Ishikawa (cell line): ENCODE data around the gene TNFRSF1A.

Experiments
- CEBPB ChIP-seq: IDR thresholded peaks from 2 replicates; pipeline ENCODE4 v1.6.1; 2012
- CREB1 ChIP-seq: IDR thresholded peaks from 2 replicates; pipeline ENCODE4 v1.6.1; 2012; ENCODE audit warnings: low read depth
- EGR1 ChIP-seq: IDR thresholded peaks from 2 replicates; pipeline ENCODE4 v1.6.1; 2012
- EP300 ChIP-seq: IDR thresholded peaks from 2 replicates; pipeline ENCODE4 v1.6.1; 2012; ENCODE audit warnings: borderline replicate concordance
- FOXM1 ChIP-seq: IDR thresholded peaks from 2 replicates; pipeline ENCODE4 v1.6.1; 2012; ENCODE audit warnings: low read depth, borderline replicate concordance
- MAX ChIP-seq: IDR thresholded peaks from 2 replicates; pipeline ENCODE4 v1.6.1; 2012
- NFIC ChIP-seq: IDR thresholded peaks from 2 replicates; pipeline ENCODE4 v1.6.1; 2012
- RAD21 ChIP-seq: IDR thresholded peaks from 2 replicates; pipeline ENCODE4 v1.6.1; 2012; ENCODE audit warnings: low read depth
- REST ChIP-seq: IDR thresholded peaks from 2 replicates; pipeline ENCODE4 v1.6.1; 2012; ENCODE audit warnings: low read depth, mild to moderate bottlenecking
- TAF1 ChIP-seq: IDR thresholded peaks from 2 replicates; pipeline ENCODE4 v1.6.1; 2012; ENCODE audit warnings: low read depth, mild to moderate bottlenecking
- TCF12 ChIP-seq: IDR thresholded peaks from 2 replicates; pipeline ENCODE4 v1.6.1; 2012; ENCODE audit warnings: low read depth
- TEAD4 ChIP-seq: IDR thresholded peaks from 2 replicates; pipeline ENCODE4 v1.6.1; 2012
- USF1 ChIP-seq: IDR thresholded peaks from 2 replicates; pipeline ENCODE4 v1.6.1; 2012
- YY1 ChIP-seq: IDR thresholded peaks from 2 replicates; pipeline ENCODE4 v1.6.1; 2012; ENCODE audit warnings: low read depth
- ZBTB7A ChIP-seq: IDR thresholded peaks from 2 replicates; pipeline ENCODE4 v1.6.1; 2012; ENCODE audit warnings: low read depth

The TNFRSF1A gene

GRCh38 chr12:6323995-6324711, 17.7 kb downstream of the TNFRSF1A start:
- TF ChIP-seq EP300, result no peak
- TF ChIP-seq NFIC, result no peak
- no peak for TF ChIP-seq ZBTB7A
- no peak for TF ChIP-seq TCF12
- no peak for TF ChIP-seq YY1
- TF ChIP-seq REST, result no peak
- TF ChIP-seq RAD21, result no peak
- TF ChIP-seq TEAD4, result no peak
- no peak for TF ChIP-seq FOXM1

GRCh38 chr12:6323340-6323994, 18.4 kb downstream of the TNFRSF1A start:
- TF ChIP-seq ZBTB7A (0 out of 2 replicates have a peak, but pooled peaks have one; percentile 34), NFIC (0 out of 2 replicates have a peak, but pooled peaks have one; percentile 4), RAD21 (peak; percentile 64), TAF1 (no peak), EGR1 (no peak), FOXM1 (no peak), USF1 (no peak), TCF12 (0 out of 2 replicates have a peak, but pooled peaks have one; percentile 34), YY1 (no peak), TEAD4 (no peak), EP300 (peak; percentile 30; the same call in 1 of the 2 replicates), CREB1 (no peak), MAX (0 out of 2 replicates have a peak, but pooled peaks have one; percentile 19), REST (no peak), CEBPB (no peak)

- TF ChIP-seq EP300 (no peak), NFIC (0 out of 2 replicates have a peak, but pooled peaks have one; percentile 7)
Measured at GRCh38 chr12:6322969-6323339, 18.9 kb downstream of the TNFRSF1A start.

- TF ChIP-seq REST (no peak), EGR1 (no peak), TCF12 (no peak), NFIC (no peak), ZBTB7A (no peak), EP300 (no peak), YY1 (no peak), TAF1 (no peak), MAX (no peak), RAD21 (no peak), CREB1 (no peak), TEAD4 (no peak), FOXM1 (no peak), CEBPB (no peak), USF1 (no peak)
Measured at GRCh38 chr12:6322352-6322751, 19.5 kb downstream of the TNFRSF1A start.
